ENCODE data around the gene TXK.

TXK gene

GRCh38 chr4:48138511-48138910 lies 4.5 kb upstream of the TXK start:
- FAIRE-seq (no peak), DNase-seq (ENCODE audit: low spot score) (no peak)

GRCh38 chr4:48137846-48138245 lies 3.8 kb upstream of the TXK start:
- FAIRE-seq = no peak

GRCh38 chr4:48133669-48134068 lies 381 bp downstream of the TXK start:
- FAIRE-seq = no peak
- DNase-seq (ENCODE audit: low spot score) = no peak

More at GRCh38 chr4:48137846-48138245, 3.8 kb upstream of the TXK start:
- no peak for DNase-seq (ENCODE audit: low spot score)

GRCh38 chr4:48131736-48132135 lies 2.3 kb downstream of the TXK start:
- FAIRE-seq = no peak
- no peak for DNase-seq (ENCODE audit: low spot score)

GRCh38 chr4:48130100-48130499 lies 4.0 kb downstream of the TXK start:
- DNase-seq (ENCODE audit: low spot score) = no peak
- FAIRE-seq = no peak

GRCh38 chr4:48129307-48130014 lies 4.6 kb downstream of the TXK start:
- no peak for FAIRE-seq
- DNase-seq (ENCODE audit: low spot score) = peak; percentile 21

- DNase-seq (ENCODE audit: low spot score) (peak; percentile 97), FAIRE-seq (peak; percentile 95)
Measured at GRCh38 chr4:48127682-48128404, 6.2 kb downstream of the TXK start.

GRCh38 chr4:48127231-48127630 lies 6.8 kb downstream of the TXK start:
- no peak for DNase-seq (ENCODE audit: low spot score)
- FAIRE-seq = no peak

- DNase-seq (ENCODE audit: low spot score) (no peak), FAIRE-seq (no peak)
Measured at GRCh38 chr4:48126621-48127020, 7.4 kb downstream of the TXK start.

- FAIRE-seq = no peak
- DNase-seq (ENCODE audit: low spot score) = no peak
Measured at GRCh38 chr4:48124870-48125269, 9.2 kb downstream of the TXK start.

- DNase-seq (ENCODE audit: low spot score) = no peak
- FAIRE-seq = no peak
Measured at GRCh38 chr4:48122756-48123155, 11.3 kb downstream of the TXK start.

- FAIRE-seq (no peak), DNase-seq (ENCODE audit: low spot score) (no peak)
Measured at GRCh38 chr4:48121180-48121579, 12.9 kb downstream of the TXK start.

GRCh38 chr4:48120132-48120531 lies 13.9 kb downstream of the TXK start:
- FAIRE-seq (no peak), DNase-seq (ENCODE audit: low spot score) (no peak)

GRCh38 chr4:48119646-48120045 lies 14.4 kb downstream of the TXK start:
- DNase-seq (ENCODE audit: low spot score) (no peak), FAIRE-seq (no peak)

- FAIRE-seq = no peak
- no peak for DNase-seq (ENCODE audit: low spot score)
Measured at GRCh38 chr4:48118081-48118480, 16.0 kb downstream of the TXK start.

- DNase-seq (ENCODE audit: low spot score) (no peak), FAIRE-seq (no peak)
Measured at GRCh38 chr4:48116582-48116981, 17.5 kb downstream of the TXK start.

GRCh38 chr4:48114412-48114811 lies 19.6 kb downstream of the TXK start:
- FAIRE-seq (no peak), DNase-seq (ENCODE audit: low spot score) (no peak)

- FAIRE-seq = no peak
Measured at GRCh38 chr4:48112017-48112667, 21.9 kb downstream of the TXK start.

GRCh38 chr4:48110452-48110978 lies 23.5 kb downstream of the TXK start:
- FAIRE-seq (no peak), DNase-seq (ENCODE audit: low spot score) (no peak)

More at GRCh38 chr4:48112017-48112667, 21.9 kb downstream of the TXK start:
- no peak for DNase-seq (ENCODE audit: low spot score)

GRCh38 chr4:48109413-48110263 lies 24.4 kb downstream of the TXK start:
- peak; percentile 41 for FAIRE-seq
- peak; percentile 34 for DNase-seq (ENCODE audit: low spot score)

Data from RCC 7860 (cell line).